IMR-90 (cell line): ENCODE measurements around the gene SYTL2. TPM values are rescaled to one million over a fixed set of nuclear protein-coding genes. Genes with fewer than 3 reads are reported as not detected.

Source experiments
- ATAC-seq: fragments of 200-7000 bp; cut with Tn5 transposase; 2 replicates; pipeline ENCODE4 v1.9.1; 2020; ENCODE audit warnings: low read depth, mild to moderate bottlenecking, moderate library complexity
- BruUV-seq: library from RNA; stranded (reverse); fragments of 400-500 nt; replicated peaks from 2 replicates; lab custom pipeline; 2021; lab: Mats Ljungman, UMichigan
- CTCF ChIA-PET: fragments of 300-600 bp; formaldehyde crosslinking; extraction: SDS; loops from one replicate; lab custom pipeline; 2021; ENCODE audit warnings: antibody characterized with exemption; lab: Yijun Ruan, JAX
- POLR2A ChIA-PET: fragments of 300-600 bp; sonication (Branson Sonifier 250); formaldehyde crosslinking; loops from one replicate; lab custom pipeline; 2022; ENCODE audit warnings: antibody characterized with exemption; ENCODE audit not compliant: unreplicated experiment; lab: Charles Lee
- DNase-seq: peaks from one replicate; pipeline ENCODE4 v3.0.0; 2013
- H2AFZ ChIP-seq: replicated peaks from 2 replicates; pipeline ENCODE3; 2013; ENCODE audit warnings: low read length, mild to moderate bottlenecking; ENCODE audit not compliant: poor library complexity
- H2AK5ac ChIP-seq: 2 replicates; pipeline ENCODE4 v1.6.1; 2013; ENCODE audit warnings: low read depth, low read length, inconsistent platforms
- H2AK9ac ChIP-seq: replicated peaks from 2 replicates; pipeline ENCODE3; 2013; ENCODE audit warnings: mild to moderate bottlenecking, low read depth, low read length, moderate library complexity; ENCODE audit not compliant: poor library complexity
- H2BK120ac ChIP-seq: 2 replicates; pipeline ENCODE4 v1.6.1; 2013; ENCODE audit warnings: low read depth, low read length, inconsistent platforms
- H2BK15ac ChIP-seq: 3 replicates; pipeline ENCODE4 v1.6.1; 2013; ENCODE audit warnings: low read depth, low read length, inconsistent platforms
- H2BK20ac ChIP-seq: 2 replicates; pipeline ENCODE4 v1.6.1; 2013; ENCODE audit warnings: low read depth, mild to moderate bottlenecking, inconsistent platforms, low read length, moderate library complexity
- H2BK5ac ChIP-seq: 2 replicates; pipeline ENCODE4 v1.6.1; 2013; ENCODE audit warnings: mild to moderate bottlenecking, low read depth, low read length, inconsistent platforms; ENCODE audit not compliant: poor library complexity, severe bottlenecking
- H3K14ac ChIP-seq: replicated peaks from 2 replicates; pipeline ENCODE4 v1.6.1; 2013; ENCODE audit warnings: low read depth, low read length, inconsistent platforms
- H3K18ac ChIP-seq: 2 replicates; pipeline ENCODE4 v1.6.1; 2013; ENCODE audit warnings: low read depth, low read length, control low read depth
- H3K23ac ChIP-seq: 2 replicates; pipeline ENCODE4 v1.6.1; 2013; ENCODE audit warnings: low read depth, low read length, inconsistent platforms
- H3K27ac ChIP-seq: 2 replicates; pipeline ENCODE4 v1.5.1; 2013; ENCODE audit warnings: mild to moderate bottlenecking, control low read depth, low read length; ENCODE audit not compliant: insufficient read depth
- H3K27me3 ChIP-seq: 2 replicates; pipeline ENCODE4 v1.6.1; 2013; ENCODE audit warnings: low read length; ENCODE audit not compliant: control insufficient read depth, insufficient read depth
- H3K36me3 ChIP-seq: 2 replicates; pipeline ENCODE4 v1.6.1; 2013; ENCODE audit warnings: low read length, mixed read lengths; ENCODE audit not compliant: control insufficient read depth, insufficient read depth
- H3K4ac ChIP-seq: 2 replicates; pipeline ENCODE4 v1.6.1; 2013; ENCODE audit warnings: low read depth, low read length, inconsistent platforms
- H3K4me1 ChIP-seq: 2 replicates; pipeline ENCODE4 v1.6.1; 2013; ENCODE audit warnings: low read length, mixed read lengths; ENCODE audit not compliant: control insufficient read depth, insufficient read depth
- H3K4me2 ChIP-seq: 2 replicates; pipeline ENCODE4 v1.6.1; 2013; ENCODE audit warnings: low read depth, mild to moderate bottlenecking, control low read depth, low read length, moderate library complexity
- H3K4me3 ChIP-seq: 2 replicates; pipeline ENCODE4 v1.5.1; 2013; ENCODE audit warnings: low read depth, mild to moderate bottlenecking, control low read depth, low read length, moderate library complexity; ENCODE audit not compliant: insufficient read depth
- H3K56ac ChIP-seq: 2 replicates; pipeline ENCODE4 v1.6.1; 2013; ENCODE audit warnings: low read length, inconsistent platforms; ENCODE audit not compliant: insufficient read depth; ENCODE audit errors: extremely low read depth
- H3K79me1 ChIP-seq, 2 experiments: 2 replicates each; pipeline ENCODE4 v1.6.1; 2013; ENCODE audit warnings: low read length in 2 of 2, inconsistent platforms in 1 of 2, low read depth in 1 of 2
- H3K9ac ChIP-seq: 2 replicates; pipeline ENCODE4 v1.6.1; 2013; ENCODE audit warnings: low read depth, low read length, control low read depth
- H3K9me1 ChIP-seq: 2 replicates; pipeline ENCODE4 v1.6.1; 2013; ENCODE audit warnings: low read length, inconsistent platforms; ENCODE audit not compliant: insufficient read depth
- H3K9me3 ChIP-seq: 2 replicates; pipeline ENCODE4 v1.6.1; 2013; ENCODE audit warnings: low read length; ENCODE audit not compliant: control insufficient read depth, insufficient read depth
- H4K20me1 ChIP-seq: 2 replicates; pipeline ENCODE4 v1.6.1; 2013; ENCODE audit warnings: low read length, inconsistent platforms; ENCODE audit not compliant: insufficient read depth
- H4K5ac ChIP-seq: 2 replicates; pipeline ENCODE4 v1.6.1; 2013; ENCODE audit warnings: mild to moderate bottlenecking, low read depth, low read length, control low read depth
- H4K8ac ChIP-seq, 2 experiments: 2 replicates each; pipeline ENCODE4 v1.6.1; 2013; ENCODE audit warnings: low read depth in 2 of 2, low read length in 2 of 2, control low read depth in 1 of 2, inconsistent platforms in 1 of 2
- H4K91ac ChIP-seq: 2 replicates; pipeline ENCODE4 v1.6.1; 2013; ENCODE audit warnings: low read depth, low read length, inconsistent platforms; ENCODE audit not compliant: insufficient read depth
- CEBPB ChIP-seq: IDR thresholded peaks from 2 replicates; pipeline ENCODE4 v1.6.1; 2012; ENCODE audit warnings: low read depth, low read length, improper control_type of control experiment
- ELK1 ChIP-seq: fragments of 150-350 bp; IDR thresholded peaks from 2 replicates; pipeline ENCODE4 v1.6.1; 2016; ENCODE audit warnings: low read depth, mild to moderate bottlenecking, low read length, moderate library complexity, borderline replicate concordance
- dilution Hi-C: fragments of 300-500 bp; cut with HindIII; formaldehyde crosslinking; loops from one replicate; pipeline ENCODE4 v1.14.3; 2018; ENCODE audit warnings: low sequenced_read_pairs; ENCODE audit not compliant: unreplicated experiment
- in situ Hi-C: fragments of 300-500 bp; cut with MboI; formaldehyde crosslinking; loops from 3 replicates; pipeline ENCODE4 v1.14.3; 2019; ENCODE audit warnings: low sequenced_read_pairs, inconsistent platforms, mixed read lengths
- intact Hi-C: fragments of 100-400 bp; cut with micrococcal nuclease; formaldehyde crosslinking; loops from 2 replicates; pipeline ENCODE4 v1.10.0; 2022
- polyA plus RNA-seq, 3 experiments: library from polyadenylated mRNA; depleted of rRNA; stranded (reverse); fragments of >200 nt; gene quantifications; 2 replicates each; pipeline ENCODE4 v1.2.3, GENCODE V29; 2012; ENCODE audit warnings: low replicate concordance in 1 of 3
- total RNA-seq: library from RNA; depleted of rRNA; stranded (reverse); fragments of >200 nt; gene quantifications from 2 replicates; pipeline ENCODE4 v1.2.3, GENCODE V29; 2012

SYTL2 gene
- total and polyA plus RNA-seq, 2 of the 4 experiments (the other 2 are of a cell fraction) = 45.2 to 70.0 TPM

- no TSS peak for BruUV-seq
- no peak overlapping the region for H2BK15ac ChIP-seq
- no peak overlapping the region for H4K91ac ChIP-seq
- no peak overlapping the region for H2AK9ac ChIP-seq
- ChIA-PET CTCF (interaction anchor here (0.6 kb wide), 1 partner anchor 326 kb away, joined by 7 read pairs; no protein-coding TSS in a partner anchor), POLR2A (no interaction called here)
- DNase-seq (no peak), ATAC-seq (no peak)
- H3K4me2 ChIP-seq = no peak overlapping the region
- H3K23ac ChIP-seq = no peak overlapping the region
- no peak for TF ChIP-seq ELK1
- TF ChIP-seq CEBPB = 0 out of 2 replicates have a peak, but pooled peaks have one; percentile 2
- H3K4me3 ChIP-seq = no peak overlapping the region
- no peak overlapping the region for H2BK120ac ChIP-seq
- H3K9me3 ChIP-seq = no peaks in the 10 kb centered on the region; the same call in 1 of the 2 replicates
- no peak overlapping the region for H3K14ac ChIP-seq
- intact Hi-C loops = no loop called here
- H2AK5ac ChIP-seq = no peak overlapping the region
- H3K9me1 ChIP-seq = peaks cover 7% of the 10 kb centered on the region; the same call in 1 of the 2 replicates
- dilution Hi-C loops = no loop called here
- peaks cover 0 to 6% of the 10 kb centered on the region in 2 experiments; a peak in 1 of 4 replicates for H3K79me1 ChIP-seq
- H2BK20ac ChIP-seq = no peak overlapping the region
- no peaks in the 10 kb centered on the region for H3K27me3 ChIP-seq
- H3K56ac ChIP-seq = no peak overlapping the region
- H3K27ac ChIP-seq = no peak overlapping the region
- H2AFZ ChIP-seq = no peak overlapping the region
- H3K4ac ChIP-seq = no peak overlapping the region
- in situ Hi-C loops = no loop called here
- no peak overlapping the region for H2BK5ac ChIP-seq
- no peak overlapping the region for H4K8ac ChIP-seq
- H3K4me1 ChIP-seq = peaks cover 2% of the 10 kb centered on the region; the same call in 1 of the 2 replicates
- H4K5ac ChIP-seq = no peak overlapping the region
- H3K36me3 ChIP-seq = no peaks in the 10 kb centered on the region
- H3K18ac ChIP-seq = no peak overlapping the region
- no peak overlapping the region for H3K9ac ChIP-seq
- H4K20me1 ChIP-seq = no peaks in the 10 kb centered on the region
Measured at GRCh38 chr11:85847436-85847835, 36.5 kb upstream of the SYTL2 start.
